OCI-LY7 (cell line): ENCODE data around the gene KLRK1. TPM values are rescaled to one million over a fixed set of nuclear protein-coding genes. Genes with fewer than 3 reads are reported as not detected.
A peak's percentile ranks its signal among the peaks of the same experiment; 100 is the strongest.
"Not testable (repeated sequence)": the region's sequence is repeated elsewhere in the genome, so short reads cannot be mapped to it uniquely, and the experiment has no call there.

ENCODE experiments used
- BruUV-seq: library from RNA; stranded (reverse); fragments of 400-500 nt; replicated peaks from 2 replicates; lab custom pipeline; 2021; lab: Mats Ljungman, UMichigan
- CTCF ChIA-PET: fragments of 300-600 bp; sonication (Branson Sonifier 250); formaldehyde crosslinking; loops from one replicate; lab custom pipeline; 2022; ENCODE audit warnings: antibody characterized with exemption; ENCODE audit not compliant: unreplicated experiment; lab: Charles Lee
- POLR2A ChIA-PET: fragments of 300-600 bp; sonication (Branson Sonifier 250); formaldehyde crosslinking; loops from one replicate; lab custom pipeline; 2022; ENCODE audit warnings: antibody characterized with exemption; lab: Charles Lee
- DNase-seq: peaks from one replicate; pipeline ENCODE4 v3.0.0-alpha.2; 2015; ENCODE audit warnings: low spot score
- H2AFZ ChIP-seq: fragments of 200-600 bp; sonication (generic), shearing (Covaris generic); 2 replicates; pipeline ENCODE4 v1.6.1; 2014; ENCODE audit warnings: mild to moderate bottlenecking, antibody characterized with exemption, low read length, moderate library complexity
- H3K27ac ChIP-seq: fragments of 200-600 bp; sonication (generic); 2 replicates; pipeline ENCODE4 v1.5.1; 2014; ENCODE audit warnings: mixed run types, low read depth, mild to moderate bottlenecking, moderate library complexity, low read length, inconsistent platforms; ENCODE audit not compliant: poor library complexity, severe bottlenecking
- H3K36me3 ChIP-seq: fragments of 200-600 bp; sonication (generic); 2 replicates; pipeline ENCODE4 v1.6.1; 2014; ENCODE audit warnings: mild to moderate bottlenecking, antibody characterized with exemption, low read length, moderate library complexity, mixed read lengths; ENCODE audit not compliant: insufficient read depth
- H3K4me1 ChIP-seq: fragments of 200-600 bp; sonication (generic); 2 replicates; pipeline ENCODE4 v1.5.1; 2014; ENCODE audit warnings: mild to moderate bottlenecking, low read length; ENCODE audit not compliant: insufficient read depth, poor library complexity, severe bottlenecking
- H3K4me2 ChIP-seq: fragments of 200-600 bp; sonication (generic); 2 replicates; pipeline ENCODE4 v1.6.1; 2014; ENCODE audit warnings: mild to moderate bottlenecking, low read length
- H3K4me3 ChIP-seq: fragments of 200-600 bp; sonication (generic); 2 replicates; pipeline ENCODE4 v1.5.1; 2014; ENCODE audit warnings: mild to moderate bottlenecking, low read depth, low read length; ENCODE audit not compliant: poor library complexity, severe bottlenecking
- H3K79me2 ChIP-seq: fragments of 200-600 bp; sonication (generic); 2 replicates; pipeline ENCODE4 v1.6.1; 2016; ENCODE audit warnings: low read depth, mild to moderate bottlenecking, low read length, moderate library complexity, mixed read lengths; ENCODE audit not compliant: insufficient read depth
- H3K9me2 ChIP-seq: fragments of 200-600 bp; sonication (generic); 2 replicates; pipeline ENCODE4 v1.6.1; 2016; ENCODE audit warnings: mild to moderate bottlenecking, low read length, mixed read lengths; ENCODE audit not compliant: insufficient read depth
- H3K9me3 ChIP-seq: fragments of 200-600 bp; sonication (generic); 2 replicates; pipeline ENCODE4 v1.6.1; 2014; ENCODE audit warnings: mild to moderate bottlenecking, mixed run types, low read length, mixed read lengths
- H4K20me1 ChIP-seq: fragments of 200-600 bp; sonication (generic); 2 replicates; pipeline ENCODE4 v1.6.1; 2014; ENCODE audit warnings: mild to moderate bottlenecking, antibody characterized with exemption, low read length, moderate library complexity, mixed read lengths; ENCODE audit not compliant: insufficient read depth
- CTCF ChIP-seq: fragments of 200-600 bp; sonication (generic); conservative IDR thresholded peaks from 2 replicates; pipeline ENCODE4 v1.5.1; 2014; ENCODE audit warnings: mild to moderate bottlenecking, antibody characterized with exemption, low read length, moderate library complexity, mixed read lengths
- EZH2phosphoT487 ChIP-seq: fragments of 200-600 bp; sonication (generic); IDR thresholded peaks from 2 replicates; pipeline ENCODE4 v1.6.1; 2018; ENCODE audit warnings: low read depth, borderline replicate concordance, mild to moderate bottlenecking, mixed run types, antibody characterized with exemption, low read length, moderate library complexity, mixed read lengths
- intact Hi-C: fragments of 100-400 bp; cut with micrococcal nuclease; formaldehyde crosslinking; loops from one replicate; pipeline ENCODE4 v1.10.0; 2022; ENCODE audit not compliant: unreplicated experiment
- total RNA-seq, 2 experiments: library from RNA; depleted of rRNA in 1 of 2; stranded (reverse); fragments of >200 nt in 1 of 2; shearing (Covaris generic) in 1 of 2; gene quantifications; 2 replicates each; pipeline ENCODE4 v1.2.3, GENCODE V29; 2014 to 2022

The KLRK1 gene
- total RNA-seq, 2 experiments from 2014 or later = 26.6 to 35.7 TPM

- ChIA-PET CTCF (interaction anchor here (1.4 kb wide), 1 partner anchor 10 kb away, joined by 3 read pairs; no protein-coding TSS in a partner anchor), POLR2A (interaction anchor here (0.6 to 4.3 kb wide), 11 partner anchors 9 to 667 kb away, joined by 3 to 32 read pairs (median 6); no protein-coding TSS in a partner anchor)
- H3K4me2 ChIP-seq = peak overlapping the region; percentile 100
- H3K27ac ChIP-seq = peak overlapping the region; percentile 97
- peak overlapping the region; percentile 46; the same call in 1 of the 2 replicates for H2AFZ ChIP-seq
- peak; percentile 79 for DNase-seq
- TF ChIP-seq CTCF = no peak
- TF ChIP-seq EZH2phosphoT487 = no peak
- H4K20me1 ChIP-seq = no peaks in the 10 kb centered on the region
- intact Hi-C loops = loop anchor here (1.0 to 10.0 kb wide), 4 partner anchors 9 to 1958 kb away; partner anchors contain the start of genes BORCS5, MANSC1 and RIMKLB
- H3K9me2 ChIP-seq = no peaks in the 10 kb centered on the region
- H3K4me3 ChIP-seq = peak overlapping the region; percentile 79
- peaks cover 60% of the 10 kb centered on the region for H3K4me1 ChIP-seq
- peaks cover 41% of the 10 kb centered on the region for H3K36me3 ChIP-seq
- H3K9me3 ChIP-seq = peaks cover 11% of the 10 kb centered on the region; the same call in 1 of the 2 replicates
- peaks cover 59% of the 10 kb centered on the region for H3K79me2 ChIP-seq
- BruUV-seq = no TSS peak
Observed at GRCh38 chr12:10397296-10397695, 7.5 kb upstream of the KLRK1 start.

GRCh38 chr12:10396176-10396575, 6.3 kb upstream of the KLRK1 start:
- Histone ChIP-seq H3K4me2 (peak overlapping the region; percentile 100), H3K36me3 (peaks cover 30% of the 10 kb centered on the region), H3K79me2 (peaks cover 50% of the 10 kb centered on the region), H3K27ac (peak overlapping the region; percentile 97), H3K9me3 (peaks cover 11% of the 10 kb centered on the region; the same call in 1 of the 2 replicates), H3K4me1 (peaks cover 70% of the 10 kb centered on the region), H3K4me3 (peak overlapping the region; percentile 79)
- not testable (repeated sequence) for H3K9me2 ChIP-seq, H2AFZ ChIP-seq, DNase-seq, H4K20me1 ChIP-seq
- intact Hi-C loops = loop anchor here (2.0 to 10.0 kb wide), 3 partner anchors 665 to 1959 kb away; partner anchors contain the start of genes BORCS5, MANSC1 and RIMKLB
- ChIA-PET CTCF (interaction anchor here (1.1 kb wide), 1 partner anchor 11 kb away, joined by 4 read pairs; no protein-coding TSS in a partner anchor), POLR2A (interaction anchor here (0.6 to 4.3 kb wide), 11 partner anchors 8 to 727 kb away, joined by 3 to 32 read pairs (median 6); partner anchors contain the start of gene CLEC2D)
- BruUV-seq = TSS peak; percentile 51

- Histone ChIP-seq H3K4me2 (peak overlapping the region; percentile 100), H3K36me3 (peaks cover 24% of the 10 kb centered on the region), H3K79me2 (peaks cover 50% of the 10 kb centered on the region), H4K20me1 (no peaks in the 10 kb centered on the region), H3K9me2 (no peaks in the 10 kb centered on the region), H2AFZ (peak overlapping the region; percentile 69; the same call in 1 of the 2 replicates), H3K9me3 (peaks cover 11% of the 10 kb centered on the region; the same call in 1 of the 2 replicates), H3K4me1 (peaks cover 74% of the 10 kb centered on the region), H3K27ac (peak overlapping the region; percentile 97), H3K4me3 (peak overlapping the region; percentile 79)
- intact Hi-C loops = loop anchor here (1.0 to 10.0 kb wide), 5 partner anchors 13 to 1959 kb away; partner anchors contain the start of genes BORCS5, KLRC4, MANSC1 and RIMKLB
- ChIA-PET POLR2A (interaction anchor here (0.6 to 4.3 kb wide), 11 partner anchors 8 to 726 kb away, joined by 3 to 36 read pairs (median 6); partner anchors contain the start of gene CLEC2D), CTCF (interaction anchor here (0.6 kb wide), 1 partner anchor 1365 kb away, joined by 4 read pairs; no protein-coding TSS in a partner anchor)
- no TSS peak for BruUV-seq
- no peak for TF ChIP-seq CTCF
- TF ChIP-seq EZH2phosphoT487 = no peak
- peak; percentile 83 for DNase-seq
Observed at GRCh38 chr12:10395390-10395998, 5.7 kb upstream of the KLRK1 start.

GRCh38 chr12:10394531-10395152, 4.8 kb upstream of the KLRK1 start:
- peaks cover 78% of the 10 kb centered on the region for H3K4me1 ChIP-seq
- H3K79me2 ChIP-seq = peaks cover 46% of the 10 kb centered on the region
- CTCF ChIA-PET = interaction anchor here (1.6 kb wide), 1 partner anchor 30 kb away, joined by 5 read pairs; no protein-coding TSS in a partner anchor
- peak overlapping the region; percentile 100 for H3K4me2 ChIP-seq
- POLR2A ChIA-PET = interaction anchor here (0.5 to 4.3 kb wide), 10 partner anchors 12 to 267 kb away, joined by 3 to 36 read pairs (median 5); no protein-coding TSS in a partner anchor
- H3K9me3 ChIP-seq, DNase-seq, BruUV-seq, H3K9me2 ChIP-seq, H4K20me1 ChIP-seq: not testable (repeated sequence)
- peak overlapping the region; percentile 97 for H3K27ac ChIP-seq
- H3K36me3 ChIP-seq = peaks cover 15% of the 10 kb centered on the region
- intact Hi-C loops = loop anchor here (1.0 to 10.0 kb wide), 6 partner anchors 14 to 1960 kb away; partner anchors contain the start of genes BORCS5, CLEC2D, KLRC4 and MANSC1
- H3K4me3 ChIP-seq = peak overlapping the region; percentile 79
- peak overlapping the region; percentile 69; the same call in 1 of the 2 replicates for H2AFZ ChIP-seq
